Stomach smooth muscle (tissue), 2 donors: ENCODE data around the gene DPYSL5.

ENCODE experiments used
- H3K27ac ChIP-seq: one replicate; pipeline ENCODE4 v1.7.0; 2013; ENCODE audit warnings: mild to moderate bottlenecking, low read length, inconsistent platforms
- H3K27me3 ChIP-seq, 2 donors: one replicate each; pipeline ENCODE4 v1.7.0; 2013; ENCODE audit warnings: low read length in 2 of 2; ENCODE audit not compliant: insufficient read depth in 2 of 2, control insufficient read depth in 1 of 2
- H3K36me3 ChIP-seq, 2 donors: one replicate each; pipeline ENCODE4 v1.7.0; 2013; ENCODE audit warnings: low read length in 2 of 2; ENCODE audit not compliant: control insufficient read depth in 2 of 2, insufficient read depth in 2 of 2
- H3K4me1 ChIP-seq: one replicate; pipeline ENCODE4 v1.7.0; 2013; ENCODE audit warnings: low read length; ENCODE audit not compliant: control insufficient read depth, insufficient read depth
- H3K4me3 ChIP-seq, 2 donors: one replicate each; pipeline ENCODE4 v1.7.0; 2013; ENCODE audit warnings: low read length in 2 of 2
- H3K9ac ChIP-seq, 2 donors: one replicate each; pipeline ENCODE4 v1.7.0; 2013; ENCODE audit warnings: low read length in 2 of 2, mild to moderate bottlenecking in 1 of 2
- H3K9me3 ChIP-seq, 2 donors: one replicate each; pipeline ENCODE4 v1.7.0; 2013; ENCODE audit warnings: low read length in 2 of 2; ENCODE audit not compliant: control insufficient read depth in 2 of 2
- donor health status: healthy.
- donor health status: Pancreatic carcinoma.

The DPYSL5 gene

GRCh38 chr2:26847655-26848335, at the start of gene DPYSL5:
TSS of gene DPYSL5 (plus strand) at chr2:26848132. CDS start at chr2:26898500, 50,368 bp downstream.
- H3K4me3 ChIP-seq = peak within 1 kb of the TSS; percentile 40 to 65
- H3K36me3 ChIP-seq = no peaks in the 10 kb centered on the region
- H3K9me3 ChIP-seq = no peaks in the 10 kb centered on the region
- no peak within 1 kb of the TSS for H3K9ac ChIP-seq
- peaks cover 52 to 73% of the 10 kb centered on the region in 2 donors for H3K27me3 ChIP-seq
- H3K4me1 ChIP-seq = peaks cover 38% of the 10 kb centered on the region
- no peak within 1 kb of the TSS for H3K27ac ChIP-seq

GRCh38 chr2:26801328-26801727, 46.6 kb upstream of the DPYSL5 start:
- no peak overlapping the region for H3K27ac ChIP-seq
- H3K9ac ChIP-seq = no peak overlapping the region
- H3K9me3 ChIP-seq = no peaks in the 10 kb centered on the region
- no peaks in the 10 kb centered on the region for H3K4me1 ChIP-seq
- H3K4me3 ChIP-seq = no peak overlapping the region
- no peaks in the 10 kb centered on the region for H3K27me3 ChIP-seq
- no peaks in the 10 kb centered on the region for H3K36me3 ChIP-seq

- no peaks in the 10 kb centered on the region for H3K27me3 ChIP-seq
- H3K27ac ChIP-seq = no peak overlapping the region
- no peak overlapping the region for H3K9ac ChIP-seq
- no peaks in the 10 kb centered on the region for H3K36me3 ChIP-seq
- no peaks in the 10 kb centered on the region for H3K4me1 ChIP-seq
- H3K4me3 ChIP-seq = no peak overlapping the region
- no peaks in the 10 kb centered on the region for H3K9me3 ChIP-seq
These were observed 46.1 kb upstream of the DPYSL5 start for GRCh38 chr2:26801796-26802195.

GRCh38 chr2:26805241-26805676, 42.7 kb upstream of the DPYSL5 start:
- Histone ChIP-seq H3K9me3 (no peaks in the 10 kb centered on the region), H3K27ac (no peak overlapping the region), H3K4me1 (no peaks in the 10 kb centered on the region), H3K36me3 (no peaks in the 10 kb centered on the region), H3K27me3 (no peaks in the 10 kb centered on the region), H3K9ac (no peak overlapping the region), H3K4me3 (no peak overlapping the region)

GRCh38 chr2:26807788-26808460, 40.0 kb upstream of the DPYSL5 start:
- Histone ChIP-seq H3K36me3 (no peaks in the 10 kb centered on the region), H3K9ac (no peak overlapping the region), H3K9me3 (no peaks in the 10 kb centered on the region), H3K27me3 (peaks cover 2 to 3% of the 10 kb centered on the region in 2 donors), H3K4me3 (no peak overlapping the region), H3K4me1 (no peaks in the 10 kb centered on the region), H3K27ac (no peak overlapping the region)

- no peaks in the 10 kb centered on the region for H3K9me3 ChIP-seq
- H3K4me1 ChIP-seq = no peaks in the 10 kb centered on the region
- peaks cover 3 to 6% of the 10 kb centered on the region in 2 donors for H3K27me3 ChIP-seq
- no peak overlapping the region for H3K4me3 ChIP-seq
- no peak overlapping the region for H3K9ac ChIP-seq
- no peaks in the 10 kb centered on the region for H3K36me3 ChIP-seq
- H3K27ac ChIP-seq = no peak overlapping the region
These were observed 38.7 kb upstream of the DPYSL5 start for GRCh38 chr2:26809211-26809610.

GRCh38 chr2:26809876-26810577, 37.9 kb upstream of the DPYSL5 start:
- no peaks in the 10 kb centered on the region for H3K4me1 ChIP-seq
- no peak overlapping the region for H3K4me3 ChIP-seq
- no peak overlapping the region for H3K27ac ChIP-seq
- H3K27me3 ChIP-seq = peaks cover 3 to 6% of the 10 kb centered on the region in 2 donors
- no peaks in the 10 kb centered on the region for H3K9me3 ChIP-seq
- no peaks in the 10 kb centered on the region for H3K36me3 ChIP-seq
- no peak overlapping the region for H3K9ac ChIP-seq

GRCh38 chr2:26811261-26811660, 36.7 kb upstream of the DPYSL5 start:
- no peaks in the 10 kb centered on the region for H3K9me3 ChIP-seq
- no peaks in the 10 kb centered on the region for H3K4me1 ChIP-seq
- peaks cover 3 to 6% of the 10 kb centered on the region in 2 donors for H3K27me3 ChIP-seq
- no peak overlapping the region for H3K4me3 ChIP-seq
- no peak overlapping the region for H3K9ac ChIP-seq
- no peaks in the 10 kb centered on the region for H3K36me3 ChIP-seq
- H3K27ac ChIP-seq = no peak overlapping the region

GRCh38 chr2:26811791-26812694, 35.9 kb upstream of the DPYSL5 start:
- Histone ChIP-seq H3K9me3 (no peaks in the 10 kb centered on the region), H3K27ac (no peak overlapping the region), H3K4me3 (no peak overlapping the region), H3K4me1 (no peaks in the 10 kb centered on the region), H3K36me3 (no peaks in the 10 kb centered on the region), H3K27me3 (peaks cover 3 to 8% of the 10 kb centered on the region in 2 donors), H3K9ac (no peak overlapping the region)

GRCh38 chr2:26812731-26813130, 35.2 kb upstream of the DPYSL5 start:
- Histone ChIP-seq H3K9ac (no peak overlapping the region), H3K36me3 (no peaks in the 10 kb centered on the region), H3K9me3 (no peaks in the 10 kb centered on the region), H3K4me3 (no peak overlapping the region), H3K27me3 (peaks cover 4 to 8% of the 10 kb centered on the region in 2 donors), H3K27ac (no peak overlapping the region), H3K4me1 (no peaks in the 10 kb centered on the region)
